A549 (cell line): Measurements from ENCODE around the gene GIMAP7. TPM values are rescaled to one million over a fixed set of nuclear protein-coding genes. Genes with fewer than 3 reads are reported as not detected.

Source experiments
- ATAC-seq, 2 experiments: fragments of 200-7000 bp in 1 of 2; fragments of >200 bp in 1 of 2; cut with Nextera tagmentation in 1 of 2; cut with Tn5 transposase in 1 of 2; 3 replicates each; pipeline versions ENCODE4 v1.8.0 to v1.9.1; 2018 to 2020; ENCODE audit warnings: mild to moderate bottlenecking in 1 of 2, moderate library complexity in 1 of 2
- CTCF ChIA-PET: fragments of 300-600 bp; sonication (Branson Sonifier 250); formaldehyde crosslinking; extraction: SDS; loops from one replicate; lab custom pipeline; 2021; ENCODE audit warnings: antibody characterized with exemption, inconsistent platforms; lab: Yijun Ruan, JAX
- POLR2A ChIA-PET: fragments of 350-600 bp; formaldehyde crosslinking; extraction: SDS; loops from one replicate; lab custom pipeline; 2021; ENCODE audit warnings: antibody characterized with exemption, inconsistent platforms; lab: Yijun Ruan, JAX
- DNase-seq, 2 experiments: peaks; one replicate each; pipeline versions ENCODE4 v3.0.0 to v3.0.0-alpha.2; 2011 to 2016; ENCODE audit warnings: low read depth in 1 of 2, low spot score in 1 of 2
- FAIRE-seq: peaks from 2 replicates; lab custom pipeline; 2011; peaks lifted over from hg19 to GRCh38; lab: Jason Lieb, UNC
- H3K27ac ChIP-seq, 2 experiments: fragments of >200 bp; sonication (Bioruptor Twin); formaldehyde crosslinking; 3 replicates each; pipeline ENCODE4 v1.5.1; 2016 to 2017
- H3K4me1 ChIP-seq: fragments of >200 bp; sonication (Bioruptor Twin); formaldehyde crosslinking; 3 replicates; pipeline ENCODE4 v1.6.1; 2016
- H3K4me2 ChIP-seq: fragments of >200 bp; sonication (Bioruptor Twin); formaldehyde crosslinking; 3 replicates; pipeline ENCODE4 v1.6.1; 2016
- H3K4me3 ChIP-seq: fragments of >200 bp; sonication (Bioruptor Twin); formaldehyde crosslinking; 3 replicates; pipeline ENCODE4 v1.5.1; 2016
- H3K9me3 ChIP-seq: fragments of >200 bp; sonication (Bioruptor Twin); formaldehyde crosslinking; 3 replicates; pipeline ENCODE4 v1.6.1; 2016
- BHLHE40 ChIP-seq: IDR thresholded peaks from 2 replicates; pipeline ENCODE4 v1.6.1; 2012; ENCODE audit warnings: low read depth, low read length, inconsistent platforms
- CBX8 ChIP-seq: fragments of 200-600 bp; sonication (generic); IDR thresholded peaks from 2 replicates; pipeline ENCODE4 v1.6.1; 2016
- EHF ChIP-seq: fragments of 250-450 bp; sonication (Bioruptor Pico); IDR thresholded peaks from 2 replicates; pipeline ENCODE4 v1.5.0; 2020; ENCODE audit warnings: mild to moderate bottlenecking
- FOSB ChIP-seq: fragments of 250-450 bp; sonication (Bioruptor Pico); IDR thresholded peaks from 2 replicates; pipeline ENCODE4 v1.5.0; 2020; ENCODE audit warnings: mild to moderate bottlenecking, moderate library complexity
- HOXB5 ChIP-seq: fragments of 250-450 bp; sonication (Bioruptor Pico); IDR thresholded peaks from 2 replicates; pipeline ENCODE4 v1.5.0; 2020; ENCODE audit warnings: mild to moderate bottlenecking, moderate library complexity
- JUN ChIP-seq, 2 experiments: fragments of >200 bp; sonication (Bioruptor Twin); formaldehyde crosslinking; IDR thresholded peaks; 2 replicates in 1 of 2; 3 replicates in 1 of 2; pipeline ENCODE4 v1.6.1; 2016 to 2017
- JUNB ChIP-seq: fragments of >200 bp; sonication (Bioruptor Twin); formaldehyde crosslinking; IDR thresholded peaks from 2 replicates; pipeline ENCODE4 v1.6.1; 2016
- KDM1A ChIP-seq: fragments of 200-600 bp; sonication (generic); IDR thresholded peaks from 2 replicates; pipeline ENCODE4 v1.6.1; 2016; ENCODE audit warnings: low read depth, mild to moderate bottlenecking
- KDM5A ChIP-seq: fragments of 200-600 bp; sonication (generic); IDR thresholded peaks from 2 replicates; pipeline ENCODE4 v1.6.1; 2016; ENCODE audit warnings: antibody characterized with exemption, mild to moderate bottlenecking
- MAFK ChIP-seq: fragments of 450-650 bp; IDR thresholded peaks from 2 replicates; pipeline ENCODE4 v1.6.1; 2014; ENCODE audit not compliant: partially characterized antibody
- NFE2L2 ChIP-seq: fragments of 150-350 bp; conservative IDR thresholded peaks from 2 replicates; pipeline ENCODE4 v1.6.1; 2014; ENCODE audit warnings: low read length
- NPAS2 ChIP-seq: fragments of 250-450 bp; sonication (Bioruptor Pico); IDR thresholded peaks from 2 replicates; pipeline ENCODE4 v1.8.0; 2022; ENCODE audit warnings: mild to moderate bottlenecking, moderate library complexity, borderline replicate concordance
- RAD21 ChIP-seq, 2 experiments: fragments of >200 bp in 1 of 2; sonication (Bioruptor Twin) in 1 of 2; formaldehyde crosslinking in 1 of 2; IDR thresholded peaks in 1 of 2; conservative IDR thresholded peaks in 1 of 2; 2 replicates in 1 of 2; 3 replicates in 1 of 2; pipeline ENCODE4 v1.6.1; 2012 to 2018; ENCODE audit warnings: inconsistent platforms in 1 of 2
- RARB ChIP-seq: fragments of 250-450 bp; sonication (Bioruptor Pico); IDR thresholded peaks from 2 replicates; pipeline ENCODE4 v1.8.0; 2021; ENCODE audit warnings: mild to moderate bottlenecking, moderate library complexity
- RFX5 ChIP-seq: fragments of 450-650 bp; IDR thresholded peaks from 2 replicates; pipeline ENCODE4 v1.7.1; 2014; ENCODE audit warnings: antibody characterized with exemption, mild to moderate bottlenecking, moderate library complexity
- RNF2 ChIP-seq: fragments of 200-600 bp; sonication (generic); IDR thresholded peaks from 2 replicates; pipeline ENCODE4 v1.6.1; 2016; ENCODE audit warnings: low read depth, mild to moderate bottlenecking, antibody characterized with exemption, moderate library complexity, borderline replicate concordance
- SMC3 ChIP-seq: fragments of >200 bp; sonication (Bioruptor Twin); formaldehyde crosslinking; IDR thresholded peaks from 3 replicates; pipeline ENCODE4 v1.6.1; 2018; ENCODE audit warnings: inconsistent platforms
- ZC3H11A ChIP-seq: fragments of 450-650 bp; IDR thresholded peaks from 2 replicates; pipeline ENCODE4 v1.6.1; 2014; ENCODE audit warnings: antibody characterized with exemption, mild to moderate bottlenecking
- ZNF302 ChIP-seq: fragments of 250-450 bp; sonication (Bioruptor Pico); IDR thresholded peaks from 2 replicates; pipeline ENCODE4 v1.9.0; 2021; ENCODE audit warnings: inconsistent platforms, mild to moderate bottlenecking, moderate library complexity
- WGBS: methylation state at CpG from one replicate; pipeline ENCODE4 v1.1.6; 2017; ENCODE audit errors: missing lambda C conversion rate; 5-methylcytosine and 5-hydroxymethylcytosine counted together
- polyA minus RNA-seq: library from RNA; depleted of rRNA, polyadenylated mRNA; stranded (reverse); fragments of >200 nt; gene quantifications from 2 replicates; pipeline ENCODE4 v1.2.3, GENCODE V29; 2011; rRNA and poly(A)+ RNA removed
- polyA plus RNA-seq, 4 experiments: library from polyadenylated mRNA; depleted of rRNA in 3 of 4; stranded (reverse); fragments of >200 nt; fragmentation: RNase III in 1 of 4; extraction: RNeasy Plus Mini Kit Qiagen cat#74134 plus additional on column Dnase treatment in 1 of 4; gene quantifications; 2 replicates in 3 of 4; 3 replicates in 1 of 4; pipeline ENCODE4 v1.2.3, GENCODE V29; 2011 to 2017
- TF ChIP-seq, protein P1 (sequence below): fragments of 450-650 bp; IDR thresholded peaks from 2 replicates; pipeline ENCODE4 v1.6.1; 2014; ENCODE audit warnings: antibody characterized with exemption
- TF ChIP-seq, protein P2 (sequence below): fragments of 200-600 bp; sonication (generic); IDR thresholded peaks from 2 replicates; pipeline ENCODE4 v1.6.1; 2016; ENCODE audit warnings: antibody characterized with exemption, mild to moderate bottlenecking, moderate library complexity
- TF ChIP-seq, protein P3 (sequence below): IDR thresholded peaks from 2 replicates; pipeline ENCODE4 v1.6.1; 2012
- TF ChIP-seq, protein P4 (sequence below): fragments of 250-450 bp; sonication (Bioruptor Pico); IDR thresholded peaks from 2 replicates; pipeline ENCODE4 v1.5.0; 2021; ENCODE audit warnings: mild to moderate bottlenecking, moderate library complexity, borderline replicate concordance
- TF ChIP-seq, protein P5 (sequence below): fragments of >200 bp; sonication (Bioruptor Twin); formaldehyde crosslinking; IDR thresholded peaks from 2 replicates; pipeline ENCODE4 v1.6.1; 2016

Gene GIMAP7
- polyA plus RNA-seq (2011; rRNA removed) (not detected in 2 replicates), polyA plus RNA-seq (2017; fragmentation: RNase III; extraction: RNeasy Plus Mini Kit Qiagen cat#74134 plus additional on column Dnase treatment) (not detected in 3 replicates), polyA minus RNA-seq (not detected in 2 replicates)
- polyA plus RNA-seq (2012; cell fraction: cytosol; rRNA removed): not detected in 2 replicates
- not detected in 2 replicates for polyA plus RNA-seq (2012; cell fraction: nucleus; rRNA removed)

DNA sequence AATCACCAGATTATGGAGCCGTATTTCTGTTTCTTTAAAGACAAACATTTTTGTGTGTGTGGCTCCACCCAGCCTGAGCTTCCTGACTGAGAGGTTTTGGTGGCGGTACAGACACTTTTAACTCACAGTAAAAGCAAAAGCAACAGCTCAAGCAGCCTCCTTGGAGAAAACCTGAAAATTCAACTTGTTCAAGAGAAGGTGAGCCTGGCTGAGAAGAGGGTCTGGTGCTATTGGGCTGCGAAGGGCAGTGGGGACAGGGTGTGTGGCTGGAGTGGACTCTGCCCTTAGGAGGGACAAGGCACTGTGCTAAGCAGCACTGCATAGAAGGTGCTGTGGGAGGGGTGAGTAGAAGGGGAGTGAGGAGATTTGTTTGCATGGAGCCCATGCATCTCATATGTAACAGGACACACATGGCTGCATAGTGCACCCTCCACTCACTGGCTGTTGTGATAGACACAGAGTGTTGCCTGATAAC is at the start of gene GIMAP7:
Gene GIMAP7 (plus strand): TSS at position 125 of the 475 bp plus-strand sequence. CDS start 5,103 bp downstream, outside the sequence.
- no peak within 1 kb of the TSS for H3K4me3 ChIP-seq
- no peak for TF ChIP-seq JUN (IDR thresholded peaks at IDR 0.05)
- TF ChIP-seq, protein P1, sequence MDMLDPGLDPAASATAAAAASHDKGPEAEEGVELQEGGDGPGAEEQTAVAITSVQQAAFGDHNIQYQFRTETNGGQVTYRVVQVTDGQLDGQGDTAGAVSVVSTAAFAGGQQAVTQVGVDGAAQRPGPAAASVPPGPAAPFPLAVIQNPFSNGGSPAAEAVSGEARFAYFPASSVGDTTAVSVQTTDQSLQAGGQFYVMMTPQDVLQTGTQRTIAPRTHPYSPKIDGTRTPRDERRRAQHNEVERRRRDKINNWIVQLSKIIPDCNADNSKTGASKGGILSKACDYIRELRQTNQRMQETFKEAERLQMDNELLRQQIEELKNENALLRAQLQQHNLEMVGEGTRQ: no peak
- no peak for TF ChIP-seq HOXB5
- TF ChIP-seq ZNF302 (CRISPR knock-in tag): no peak
- TF ChIP-seq, protein P2, sequence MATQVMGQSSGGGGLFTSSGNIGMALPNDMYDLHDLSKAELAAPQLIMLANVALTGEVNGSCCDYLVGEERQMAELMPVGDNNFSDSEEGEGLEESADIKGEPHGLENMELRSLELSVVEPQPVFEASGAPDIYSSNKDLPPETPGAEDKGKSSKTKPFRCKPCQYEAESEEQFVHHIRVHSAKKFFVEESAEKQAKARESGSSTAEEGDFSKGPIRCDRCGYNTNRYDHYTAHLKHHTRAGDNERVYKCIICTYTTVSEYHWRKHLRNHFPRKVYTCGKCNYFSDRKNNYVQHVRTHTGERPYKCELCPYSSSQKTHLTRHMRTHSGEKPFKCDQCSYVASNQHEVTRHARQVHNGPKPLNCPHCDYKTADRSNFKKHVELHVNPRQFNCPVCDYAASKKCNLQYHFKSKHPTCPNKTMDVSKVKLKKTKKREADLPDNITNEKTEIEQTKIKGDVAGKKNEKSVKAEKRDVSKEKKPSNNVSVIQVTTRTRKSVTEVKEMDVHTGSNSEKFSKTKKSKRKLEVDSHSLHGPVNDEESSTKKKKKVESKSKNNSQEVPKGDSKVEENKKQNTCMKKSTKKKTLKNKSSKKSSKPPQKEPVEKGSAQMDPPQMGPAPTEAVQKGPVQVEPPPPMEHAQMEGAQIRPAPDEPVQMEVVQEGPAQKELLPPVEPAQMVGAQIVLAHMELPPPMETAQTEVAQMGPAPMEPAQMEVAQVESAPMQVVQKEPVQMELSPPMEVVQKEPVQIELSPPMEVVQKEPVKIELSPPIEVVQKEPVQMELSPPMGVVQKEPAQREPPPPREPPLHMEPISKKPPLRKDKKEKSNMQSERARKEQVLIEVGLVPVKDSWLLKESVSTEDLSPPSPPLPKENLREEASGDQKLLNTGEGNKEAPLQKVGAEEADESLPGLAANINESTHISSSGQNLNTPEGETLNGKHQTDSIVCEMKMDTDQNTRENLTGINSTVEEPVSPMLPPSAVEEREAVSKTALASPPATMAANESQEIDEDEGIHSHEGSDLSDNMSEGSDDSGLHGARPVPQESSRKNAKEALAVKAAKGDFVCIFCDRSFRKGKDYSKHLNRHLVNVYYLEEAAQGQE: no peak
- TF ChIP-seq KDM1A: no peak
- TF ChIP-seq RNF2: no peak
- no peak for TF ChIP-seq EHF (CRISPR knock-in tag)
- TF ChIP-seq, protein P3, sequence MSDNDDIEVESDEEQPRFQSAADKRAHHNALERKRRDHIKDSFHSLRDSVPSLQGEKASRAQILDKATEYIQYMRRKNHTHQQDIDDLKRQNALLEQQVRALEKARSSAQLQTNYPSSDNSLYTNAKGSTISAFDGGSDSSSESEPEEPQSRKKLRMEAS: no peak
- no peak for TF ChIP-seq RFX5
- TF ChIP-seq, protein P4, sequence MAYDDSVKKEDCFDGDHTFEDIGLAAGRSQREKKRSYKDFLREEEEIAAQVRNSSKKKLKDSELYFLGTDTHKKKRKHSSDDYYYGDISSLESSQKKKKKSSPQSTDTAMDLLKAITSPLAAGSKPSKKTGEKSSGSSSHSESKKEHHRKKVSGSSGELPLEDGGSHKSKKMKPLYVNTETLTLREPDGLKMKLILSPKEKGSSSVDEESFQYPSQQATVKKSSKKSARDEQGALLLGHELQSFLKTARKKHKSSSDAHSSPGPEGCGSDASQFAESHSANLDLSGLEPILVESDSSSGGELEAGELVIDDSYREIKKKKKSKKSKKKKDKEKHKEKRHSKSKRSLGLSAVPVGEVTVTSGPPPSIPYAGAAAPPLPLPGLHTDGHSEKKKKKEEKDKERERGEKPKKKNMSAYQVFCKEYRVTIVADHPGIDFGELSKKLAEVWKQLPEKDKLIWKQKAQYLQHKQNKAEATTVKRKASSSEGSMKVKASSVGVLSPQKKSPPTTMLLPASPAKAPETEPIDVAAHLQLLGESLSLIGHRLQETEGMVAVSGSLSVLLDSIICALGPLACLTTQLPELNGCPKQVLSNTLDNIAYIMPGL (CRISPR knock-in tag): no peak
- TF ChIP-seq SMC3: no peak
- TF ChIP-seq, all 56 proteins: peak for 0
- DNase-seq (no peak), FAIRE-seq (no peak), ATAC-seq (no peak)
- Histone ChIP-seq H3K4me1 (no peaks in the 10 kb centered on the region), H3K9me3 (no peaks in the 10 kb centered on the region), H3K4me2 (no peak within 1 kb of the TSS), H3K27ac (no peak within 1 kb of the TSS)
- CTCF ChIA-PET: no interaction called here
- POLR2A ChIA-PET: no interaction called here
- 18% methylated on average over 3 of the region's 3 CpGs for WGBS

DNA sequence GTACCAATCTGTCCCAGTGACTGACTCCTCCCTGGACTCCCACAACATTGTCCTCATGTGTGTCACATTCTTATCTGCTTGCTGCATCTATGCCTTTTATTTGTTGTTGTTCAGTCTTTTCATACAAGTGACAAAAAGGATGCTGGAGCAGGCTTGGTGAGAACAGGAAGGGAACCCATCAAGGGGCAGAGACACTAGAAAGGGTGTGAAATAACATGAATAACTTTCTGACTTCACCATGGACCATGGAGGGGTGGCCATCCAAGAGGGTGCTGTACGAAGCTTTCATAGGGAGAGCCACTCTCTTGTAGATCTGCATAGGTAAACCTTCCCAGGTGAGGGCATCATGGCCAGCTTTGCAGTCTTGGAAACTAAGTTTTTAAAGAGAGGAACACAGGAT is 49.7 kb upstream of the GIMAP7 start:
- CTCF ChIA-PET: interaction anchor here (1.9 kb wide), 1 partner anchor 16 kb away, joined by 5 read pairs; no protein-coding TSS in a partner anchor
- no peak overlapping the region for H3K4me2 ChIP-seq
- ATAC-seq (no peak), DNase-seq (no peak), FAIRE-seq (no peak)
- H3K4me3 ChIP-seq: no peak overlapping the region
- H3K9me3 ChIP-seq: no peaks in the 10 kb centered on the region
- 5% methylated on average over 1 of the region's 1 CpG for WGBS
- no peak overlapping the region for H3K27ac ChIP-seq
- H3K4me1 ChIP-seq: no peaks in the 10 kb centered on the region
- no peak for TF ChIP-seq FOSB (CRISPR knock-in tag)
- TF ChIP-seq RARB: no peak
- TF ChIP-seq JUNB: no peak
- TF ChIP-seq, protein P5, sequence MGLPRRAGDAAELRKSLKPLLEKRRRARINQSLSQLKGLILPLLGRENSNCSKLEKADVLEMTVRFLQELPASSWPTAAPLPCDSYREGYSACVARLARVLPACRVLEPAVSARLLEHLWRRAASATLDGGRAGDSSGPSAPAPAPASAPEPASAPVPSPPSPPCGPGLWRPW: no peak
- no peak for TF ChIP-seq ZC3H11A
- no peak for TF ChIP-seq NFE2L2
- TF ChIP-seq KDM5A: no peak
- no peak for TF ChIP-seq BHLHE40
- no peak for TF ChIP-seq RAD21 (conservative IDR thresholded peaks at IDR 0.05 in 1 of 2, IDR thresholded peaks at IDR 0.05 in 1 of 2)
- no peak for TF ChIP-seq MAFK
- TF ChIP-seq NPAS2 (CRISPR knock-in tag): no peak
- TF ChIP-seq CBX8: no peak
- TF ChIP-seq SMC3: no peak
- POLR2A ChIA-PET: no interaction called here
